GM10248 (cell line): ENCODE data around the gene SETSIP.
"Not testable (repeated sequence)": the region's sequence is repeated elsewhere in the genome, so short reads cannot be mapped to it uniquely, and the experiment has no call there.

Experiments
- CTCF ChIA-PET: fragments of 300-600 bp; sonication (Branson Sonifier 250); formaldehyde crosslinking; extraction: SDS; loops from one replicate; lab custom pipeline; 2021; ENCODE audit warnings: antibody characterized with exemption; lab: Yijun Ruan, JAX
- POLR2A ChIA-PET: fragments of 350-650 bp; sonication (Branson Sonifier 250); formaldehyde crosslinking; extraction: SDS; loops from one replicate; lab custom pipeline; 2020; ENCODE audit warnings: antibody characterized with exemption; lab: Yijun Ruan, JAX
- DNase-seq: peaks from one replicate; pipeline ENCODE4 v3.0.0; 2012; ENCODE audit errors: extremely low spot score
- CTCF ChIP-seq: IDR thresholded peaks from 2 replicates; pipeline ENCODE4 v1.5.1; 2012; ENCODE audit warnings: mild to moderate bottlenecking, low read depth; ENCODE audit errors: extremely low read depth, missing control alignments, control extremely low read depth

SETSIP gene

GRCh38 chr1:92026806-92027205 is 48.4 kb downstream of the SETSIP start:
- DNase-seq = no peak
- TF ChIP-seq CTCF = no peak
- ChIA-PET POLR2A (no interaction called here), CTCF (no interaction called here)

- POLR2A ChIA-PET, CTCF ChIA-PET, DNase-seq: not testable (repeated sequence)
These were observed 49.2 kb downstream of the SETSIP start for GRCh38 chr1:92026042-92026441.
